Measurements from ENCODE around the gene ADAP2.
"Not testable (repeated sequence)": the region's sequence is repeated elsewhere in the genome, so short reads cannot be mapped to it uniquely, and the experiment has no call there.

Gene ADAP2

GRCh38 chr17:30975042-30975820, 53.5 kb downstream of the ADAP2 start:
- no peak for DNase-seq

DNA sequence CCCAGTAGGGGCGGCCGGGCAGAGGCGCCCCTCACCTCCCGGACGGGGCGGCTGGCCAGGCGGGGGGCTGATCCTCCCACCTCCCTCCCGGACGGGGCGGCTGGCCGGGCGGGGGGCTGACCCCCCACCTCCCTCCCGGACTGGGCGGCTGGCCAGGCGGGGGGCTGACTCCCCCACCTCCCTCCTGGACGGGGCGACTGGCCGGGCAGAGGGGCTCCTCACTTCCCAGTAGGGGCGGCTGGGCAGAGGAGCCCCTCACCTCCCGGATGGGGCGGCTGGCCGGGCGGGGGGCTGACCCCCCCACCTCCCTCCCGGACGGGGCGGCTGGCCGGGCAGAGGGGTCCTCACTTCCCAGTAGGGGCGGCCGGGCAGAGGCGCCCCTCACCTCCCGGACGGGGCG, 58.2 kb downstream of the ADAP2 start:
- DNase-seq = not testable (repeated sequence)

GRCh38 chr17:30981531-30982519, 60.1 kb downstream of the ADAP2 start:
- no peak for DNase-seq

DNA sequence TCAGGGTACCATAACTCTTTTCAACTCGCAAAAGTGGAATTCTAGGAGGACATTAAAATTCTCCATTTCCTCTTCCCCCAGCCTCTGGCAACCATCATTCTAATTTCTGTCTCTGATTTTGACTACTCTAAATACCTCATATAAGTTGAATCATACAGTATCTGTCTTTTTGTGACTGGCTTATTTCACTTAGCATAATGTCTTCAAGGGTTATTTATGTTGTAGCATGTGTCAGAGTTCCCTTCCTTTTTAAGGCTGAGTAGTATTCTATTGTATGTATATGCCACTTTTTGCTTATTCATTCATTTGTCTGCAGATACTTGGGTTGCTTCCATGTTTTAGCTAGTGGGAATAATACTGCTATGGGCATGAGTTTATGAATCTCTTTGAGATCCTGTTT, 61.1 kb downstream of the ADAP2 start:
- DNase-seq = no peak

- no peak for DNase-seq
These were observed 68.7 kb downstream of the ADAP2 start for GRCh38 chr17:30990458-30990857.

DNA sequence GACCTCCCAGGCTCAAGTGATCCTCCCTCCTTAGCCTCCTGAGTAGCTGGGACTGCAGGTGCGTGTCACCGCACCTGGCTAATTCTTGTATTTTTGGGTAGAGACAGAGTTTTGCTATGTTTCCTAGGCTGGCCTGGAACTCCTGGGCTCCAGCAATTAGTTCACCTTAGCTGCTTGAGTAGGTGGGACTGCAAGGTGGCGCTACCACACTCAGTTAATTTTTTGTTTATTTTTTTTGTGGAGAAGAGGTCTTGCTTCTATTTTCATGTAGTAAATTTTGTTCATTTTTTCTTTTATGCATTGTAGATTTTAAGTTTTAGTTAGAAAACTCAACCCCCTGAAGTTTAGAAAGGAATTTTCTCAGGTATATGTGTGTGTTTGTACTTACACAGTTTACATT, 70.8 kb downstream of the ADAP2 start:
- no peak for DNase-seq

- DNase-seq = no peak
These were observed 73.6 kb downstream of the ADAP2 start for GRCh38 chr17:30995347-30995746.

- DNase-seq = no peak
These were observed 74.7 kb downstream of the ADAP2 start for GRCh38 chr17:30996486-30996885.

GRCh38 chr17:30997270-30997669, 75.5 kb downstream of the ADAP2 start:
- DNase-seq = no peak

DNA sequence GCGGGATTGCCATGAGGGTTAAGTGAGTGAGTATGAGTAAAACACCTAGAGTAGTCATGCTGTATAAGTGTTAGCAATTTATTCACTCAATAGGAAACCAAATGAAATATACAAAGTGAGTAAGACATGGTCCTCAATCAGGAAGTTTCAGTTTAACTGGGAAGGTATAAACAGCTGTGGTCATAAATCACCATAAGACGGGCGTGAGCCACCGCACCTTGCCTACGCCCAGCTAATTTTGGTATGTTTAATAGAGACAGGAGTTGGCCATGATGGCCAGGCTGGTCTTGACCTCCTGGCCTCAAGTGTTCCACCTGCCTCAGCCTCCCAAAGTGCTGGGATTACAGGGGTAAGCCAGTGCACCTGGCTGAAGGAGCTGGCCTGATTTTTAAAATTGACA, 76.1 kb downstream of the ADAP2 start:
- no peak for DNase-seq

DNA sequence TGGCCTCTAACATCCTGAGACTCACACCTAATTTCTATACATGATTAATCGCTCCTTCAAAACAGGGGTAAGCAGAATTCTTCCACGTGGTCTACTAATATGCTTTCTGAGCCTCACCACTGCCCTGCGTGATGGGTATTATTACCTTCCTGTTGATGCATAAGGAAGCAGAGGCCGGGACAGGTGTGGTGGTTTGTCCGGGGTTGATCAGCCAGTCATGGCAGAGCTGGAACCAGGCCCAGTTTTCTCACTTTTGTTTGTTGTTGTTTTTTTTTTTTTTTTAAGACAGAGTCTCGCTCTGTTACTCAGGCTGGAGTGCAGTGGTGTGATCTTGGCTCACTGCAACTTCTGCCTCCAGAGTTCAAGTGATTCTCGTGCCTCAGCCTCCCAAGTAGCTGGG, 80.3 kb downstream of the ADAP2 start:
- DNase-seq = no peak

DNA sequence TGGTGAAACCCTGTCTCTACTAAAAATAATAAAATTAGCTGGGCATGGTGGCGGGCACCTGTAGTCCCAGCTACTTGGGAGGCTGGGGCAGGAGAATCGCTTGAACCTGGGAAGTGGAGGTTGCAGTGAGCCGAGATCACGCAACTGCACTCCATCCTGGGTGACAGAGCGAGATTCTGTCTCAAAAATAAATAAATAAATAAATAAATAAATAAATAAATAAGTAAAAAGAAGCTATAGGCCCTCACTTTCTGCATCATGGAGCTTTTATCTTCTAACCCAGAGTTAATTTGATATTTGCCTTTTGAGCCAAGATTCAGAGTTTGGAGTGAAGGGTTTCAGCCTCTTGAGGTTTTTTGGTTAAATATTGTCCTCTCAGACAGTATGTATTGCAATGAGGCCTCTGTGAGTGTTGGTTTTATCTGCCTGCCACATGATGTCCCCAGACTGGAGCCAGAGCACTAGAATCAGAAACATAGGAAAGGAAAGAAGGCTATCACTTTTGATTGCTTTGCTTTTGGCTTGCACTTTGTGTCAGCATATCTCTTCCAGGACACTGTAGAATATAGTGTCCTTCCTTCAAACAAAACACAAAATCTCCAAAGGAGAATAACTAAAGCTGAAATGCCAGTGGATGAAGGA, 81.6 kb downstream of the ADAP2 start:
- DNase-seq = no peak

GRCh38 chr17:31004160-31004559, 82.4 kb downstream of the ADAP2 start:
- no peak for DNase-seq

- DNase-seq = no peak
These were observed 86.1 kb downstream of the ADAP2 start for GRCh38 chr17:31007695-31008373.

- peak; percentile 54 to 63 for DNase-seq
These were observed 86.8 kb downstream of the ADAP2 start for GRCh38 chr17:31008374-31009041.
